Measurements from ENCODE around the gene PAX5. TPM values are rescaled to one million over a fixed set of nuclear protein-coding genes. Genes with fewer than 3 reads are reported as not detected.

The PAX5 gene
- total and polyA plus RNA-seq, 5 donors from 2014 or later, result 0.02 to 0.94 (median 0.15) TPM; not detected in 2

DNA sequence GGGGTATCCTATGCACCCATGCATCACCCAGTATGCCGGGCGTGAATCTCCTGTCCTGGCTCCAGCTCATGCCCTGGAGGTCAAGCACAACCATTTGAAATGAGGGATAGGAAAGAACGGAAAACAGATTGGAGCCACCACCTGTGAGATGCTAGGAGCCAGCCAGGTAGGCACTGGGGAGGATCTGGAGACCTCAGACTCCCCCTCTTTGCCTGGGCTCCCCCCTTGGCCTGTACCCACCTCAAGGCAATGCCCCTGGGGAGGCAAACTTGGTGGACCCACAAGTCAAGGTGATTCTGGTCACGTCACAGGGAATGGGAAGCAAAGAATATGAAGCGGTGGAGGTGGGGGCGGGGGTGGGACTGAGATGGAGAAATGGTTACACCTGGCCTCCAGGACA lies 92.6 kb downstream of the PAX5 start:
- H3K9me3 ChIP-seq (ENCODE audit: control insufficient read depth in 2 of 2, low read length in 2 of 2), result no peaks in the 10 kb centered on the region
- no peak for DNase-seq
- Mint-ChIP-seq H3K4me1 (no peaks in the 10 kb centered on the region), H3K27me3 (peaks cover 17% of the 10 kb centered on the region), H3K36me3 (no peaks in the 10 kb centered on the region), H3K4me3 (no peak overlapping the region), H3K27ac (no peak overlapping the region), H3K9me3 (no peaks in the 10 kb centered on the region)
- no peaks in the 10 kb centered on the region for H3K36me3 ChIP-seq (ENCODE audit: control insufficient read depth, insufficient read depth, low read length)
- H3K27me3 ChIP-seq (ENCODE audit: control insufficient read depth, insufficient read depth, low read length), result no peaks in the 10 kb centered on the region
- H3K27ac ChIP-seq (ENCODE audit: insufficient read depth, low read length, poor library complexity, severe bottlenecking), result no peak overlapping the region
- ATAC-seq (ENCODE audit: low read depth in 2 of 2), result no peak
- no peak overlapping the region for H3K4me3 ChIP-seq (ENCODE audit: low read depth, low read length)
- H3K4me1 ChIP-seq (ENCODE audit: control insufficient read depth, insufficient read depth, low read length, poor library complexity, severe bottlenecking), result no peaks in the 10 kb centered on the region

DNA sequence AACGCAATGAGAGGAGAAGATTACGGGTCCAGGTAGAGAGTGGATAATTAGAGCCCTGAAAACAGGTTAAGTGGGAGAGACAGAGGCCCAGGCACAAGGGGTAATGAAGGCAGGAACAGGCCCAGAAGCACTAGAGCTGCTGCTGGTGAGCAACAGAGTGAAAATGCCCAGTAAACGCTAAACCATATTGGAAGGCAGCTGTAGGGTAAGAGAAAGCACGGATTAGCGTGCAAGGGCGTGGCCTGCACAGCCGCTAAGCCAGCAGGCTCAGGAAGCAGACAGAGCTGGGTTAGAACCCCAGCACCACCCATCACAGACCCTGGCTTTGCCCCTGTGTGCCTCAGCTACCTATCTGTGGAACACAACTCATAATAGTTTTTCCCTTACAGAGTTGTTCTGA lies 93.2 kb downstream of the PAX5 start:
- Histone ChIP-seq H3K4me1 (ENCODE audit: control insufficient read depth, insufficient read depth, low read length, poor library complexity, severe bottlenecking) (no peaks in the 10 kb centered on the region), H3K27ac (ENCODE audit: insufficient read depth, low read length, poor library complexity, severe bottlenecking) (no peak overlapping the region), H3K36me3 (ENCODE audit: control insufficient read depth, insufficient read depth, low read length) (no peaks in the 10 kb centered on the region), H3K27me3 (ENCODE audit: control insufficient read depth, insufficient read depth, low read length) (no peaks in the 10 kb centered on the region), H3K4me3 (ENCODE audit: low read depth, low read length) (no peak overlapping the region), H3K9me3 (ENCODE audit: control insufficient read depth in 2 of 2, low read length in 2 of 2) (no peaks in the 10 kb centered on the region)
- no peaks in the 10 kb centered on the region for H3K9me3 Mint-ChIP-seq
- DNase-seq, result no peak
- no peak overlapping the region for H3K4me3 Mint-ChIP-seq
- H3K4me1 Mint-ChIP-seq, result no peaks in the 10 kb centered on the region
- no peaks in the 10 kb centered on the region for H3K36me3 Mint-ChIP-seq
- H3K27me3 Mint-ChIP-seq, result peaks cover 17% of the 10 kb centered on the region
- ATAC-seq (ENCODE audit: low read depth in 2 of 2), result no peak
- H3K27ac Mint-ChIP-seq, result no peak overlapping the region

DNA sequence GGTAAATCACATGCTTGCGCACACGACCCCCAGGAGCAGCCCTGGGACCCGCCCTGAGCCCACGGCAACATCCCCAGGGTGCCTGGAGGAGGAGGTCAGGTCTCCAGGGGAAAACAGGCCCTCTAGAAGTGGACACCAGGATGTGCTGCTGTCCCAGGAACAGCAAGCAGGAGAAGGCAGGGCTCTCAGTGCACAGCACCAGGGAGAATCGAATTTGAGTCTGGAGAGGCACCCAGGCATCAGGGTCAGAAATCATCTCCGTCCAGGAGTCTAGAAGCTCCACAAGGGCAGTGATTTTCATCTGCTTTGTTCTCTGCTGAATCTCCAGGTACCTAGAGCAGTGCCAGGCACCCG lies 93.6 kb downstream of the PAX5 start:
- Histone ChIP-seq H3K36me3 (ENCODE audit: control insufficient read depth, insufficient read depth, low read length) (no peaks in the 10 kb centered on the region), H3K4me3 (ENCODE audit: low read depth, low read length) (no peak overlapping the region), H3K27me3 (ENCODE audit: control insufficient read depth, insufficient read depth, low read length) (no peaks in the 10 kb centered on the region), H3K9me3 (ENCODE audit: control insufficient read depth in 2 of 2, low read length in 2 of 2) (no peaks in the 10 kb centered on the region), H3K27ac (ENCODE audit: insufficient read depth, low read length, poor library complexity, severe bottlenecking) (no peak overlapping the region), H3K4me1 (ENCODE audit: control insufficient read depth, insufficient read depth, low read length, poor library complexity, severe bottlenecking) (no peaks in the 10 kb centered on the region)
- Mint-ChIP-seq H3K9me3 (no peaks in the 10 kb centered on the region), H3K36me3 (no peaks in the 10 kb centered on the region), H3K4me3 (no peak overlapping the region), H3K4me1 (no peaks in the 10 kb centered on the region), H3K27me3 (peaks cover 18% of the 10 kb centered on the region), H3K27ac (no peak overlapping the region)
- DNase-seq (no peak), ATAC-seq (ENCODE audit: low read depth in 2 of 2) (no peak)

DNA sequence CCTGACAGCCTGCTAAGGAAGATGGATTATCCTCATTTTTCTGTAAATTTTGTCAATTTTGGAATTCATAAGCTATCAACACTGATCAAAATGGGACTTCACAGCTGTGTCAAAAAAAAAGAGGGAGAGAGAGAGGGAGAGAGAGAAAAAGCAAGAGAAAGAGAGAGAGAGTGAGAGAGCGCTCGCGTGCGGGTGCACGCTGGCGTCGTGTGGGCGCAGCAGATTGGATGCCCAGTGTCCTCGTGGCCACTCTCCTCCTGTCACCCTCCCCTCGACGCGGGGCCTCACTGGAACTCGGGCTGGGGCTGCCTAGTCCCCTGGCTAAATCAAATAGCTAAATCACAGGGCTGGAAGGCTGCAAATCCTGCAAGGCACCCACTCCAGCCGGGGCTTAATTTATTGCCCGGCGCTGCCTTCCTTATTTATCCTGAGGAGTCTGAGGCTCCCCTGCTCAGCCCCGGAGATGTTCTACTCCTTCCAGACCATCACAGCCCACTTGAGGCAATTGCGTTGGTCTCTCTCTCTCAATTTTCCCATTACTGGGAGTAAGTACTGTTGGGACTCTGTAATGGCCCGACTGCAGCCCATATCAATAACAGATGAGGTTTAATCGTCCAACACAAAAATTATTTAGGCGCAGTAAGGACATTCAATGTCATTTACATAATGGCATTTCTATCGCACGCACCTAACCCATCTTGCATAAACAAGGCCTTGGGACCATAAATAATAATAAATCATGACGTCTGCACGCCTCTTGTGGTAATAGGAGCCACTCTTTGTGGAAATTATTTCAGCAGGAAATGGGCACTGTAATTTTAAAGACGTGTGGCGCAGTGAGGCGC lies 94.2 kb downstream of the PAX5 start:
- Mint-ChIP-seq H3K4me1 (no peaks in the 10 kb centered on the region), H3K4me3 (no peak overlapping the region), H3K27ac (no peak overlapping the region), H3K36me3 (no peaks in the 10 kb centered on the region), H3K9me3 (no peaks in the 10 kb centered on the region), H3K27me3 (peaks cover 22% of the 10 kb centered on the region)
- Histone ChIP-seq H3K36me3 (ENCODE audit: control insufficient read depth, insufficient read depth, low read length) (no peaks in the 10 kb centered on the region), H3K27ac (ENCODE audit: insufficient read depth, low read length, poor library complexity, severe bottlenecking) (no peak overlapping the region), H3K9me3 (ENCODE audit: control insufficient read depth in 2 of 2, low read length in 2 of 2) (no peaks in the 10 kb centered on the region), H3K4me3 (ENCODE audit: low read depth, low read length) (no peak overlapping the region), H3K4me1 (ENCODE audit: control insufficient read depth, insufficient read depth, low read length, poor library complexity, severe bottlenecking) (no peaks in the 10 kb centered on the region), H3K27me3 (ENCODE audit: control insufficient read depth, insufficient read depth, low read length) (no peaks in the 10 kb centered on the region)
- DNase-seq, result no peak
- ATAC-seq (ENCODE audit: low read depth in 2 of 2), result no peak

DNA sequence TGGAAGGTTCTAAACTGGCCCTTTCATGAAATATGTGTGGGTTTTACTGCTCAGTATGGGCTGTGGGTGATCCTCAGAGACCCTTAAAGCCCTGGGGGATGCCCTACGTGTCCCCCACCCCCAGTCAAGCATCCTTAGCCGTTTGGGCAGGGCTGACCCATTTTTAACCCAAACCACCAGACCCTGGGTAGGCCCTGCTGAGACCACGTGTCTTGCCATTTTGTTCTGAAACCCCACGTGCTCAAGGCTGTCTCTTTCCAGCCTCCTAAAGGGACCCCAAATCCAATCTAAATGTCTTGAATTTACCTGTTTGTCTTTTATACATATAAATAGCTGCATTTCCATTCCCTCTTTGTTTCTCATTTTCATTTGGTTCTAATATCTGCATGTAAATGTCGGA lies 94.9 kb downstream of the PAX5 start:
- Mint-ChIP-seq H3K9me3 (no peaks in the 10 kb centered on the region), H3K27me3 (peaks cover 22% of the 10 kb centered on the region), H3K4me1 (no peaks in the 10 kb centered on the region), H3K27ac (no peak overlapping the region), H3K36me3 (no peaks in the 10 kb centered on the region), H3K4me3 (no peak overlapping the region)
- H3K9me3 ChIP-seq (ENCODE audit: control insufficient read depth in 2 of 2, low read length in 2 of 2), result no peaks in the 10 kb centered on the region
- no peak for DNase-seq
- H3K4me1 ChIP-seq (ENCODE audit: control insufficient read depth, insufficient read depth, low read length, poor library complexity, severe bottlenecking), result no peaks in the 10 kb centered on the region
- no peaks in the 10 kb centered on the region for H3K27me3 ChIP-seq (ENCODE audit: control insufficient read depth, insufficient read depth, low read length)
- no peak for ATAC-seq (ENCODE audit: low read depth in 2 of 2)
- no peak overlapping the region for H3K4me3 ChIP-seq (ENCODE audit: low read depth, low read length)
- no peak overlapping the region for H3K27ac ChIP-seq (ENCODE audit: insufficient read depth, low read length, poor library complexity, severe bottlenecking)
- no peaks in the 10 kb centered on the region for H3K36me3 ChIP-seq (ENCODE audit: control insufficient read depth, insufficient read depth, low read length)

DNA sequence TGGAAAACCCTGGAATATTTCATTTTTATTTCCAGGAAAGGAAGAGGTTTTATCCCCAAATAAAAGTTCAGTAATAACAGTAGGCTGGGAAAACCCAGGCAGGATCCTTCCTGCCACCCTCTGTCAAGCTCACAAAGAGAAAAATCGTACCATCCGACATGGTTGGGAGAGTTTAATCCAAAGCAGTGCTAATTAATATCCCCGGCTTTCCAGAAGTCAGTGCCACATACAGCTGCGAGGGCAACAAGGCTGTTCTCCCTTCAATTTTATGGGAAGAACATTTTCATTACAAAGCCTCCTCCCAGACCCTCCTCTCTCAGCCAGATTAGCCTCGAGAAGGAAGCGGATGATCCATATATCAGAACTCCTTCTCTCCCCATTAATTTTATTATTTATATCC lies 95.5 kb downstream of the PAX5 start:
- DNase-seq (no peak), ATAC-seq (ENCODE audit: low read depth in 2 of 2) (no peak)
- H3K27ac ChIP-seq (ENCODE audit: insufficient read depth, low read length, poor library complexity, severe bottlenecking), result no peak overlapping the region
- H3K4me3 ChIP-seq (ENCODE audit: low read depth, low read length), result no peak overlapping the region
- H3K27me3 ChIP-seq (ENCODE audit: control insufficient read depth, insufficient read depth, low read length), result no peaks in the 10 kb centered on the region
- no peaks in the 10 kb centered on the region for H3K4me1 Mint-ChIP-seq
- H3K36me3 Mint-ChIP-seq, result no peaks in the 10 kb centered on the region
- no peaks in the 10 kb centered on the region for H3K36me3 ChIP-seq (ENCODE audit: control insufficient read depth, insufficient read depth, low read length)
- H3K27me3 Mint-ChIP-seq, result peaks cover 22% of the 10 kb centered on the region
- no peaks in the 10 kb centered on the region for H3K9me3 Mint-ChIP-seq
- peak overlapping the region in 1 of 4 donors; percentile 65 for H3K4me3 Mint-ChIP-seq
- no peak overlapping the region for H3K27ac Mint-ChIP-seq
- no peaks in the 10 kb centered on the region for H3K4me1 ChIP-seq (ENCODE audit: control insufficient read depth, insufficient read depth, low read length, poor library complexity, severe bottlenecking)
- H3K9me3 ChIP-seq (ENCODE audit: control insufficient read depth in 2 of 2, low read length in 2 of 2), result no peaks in the 10 kb centered on the region

DNA sequence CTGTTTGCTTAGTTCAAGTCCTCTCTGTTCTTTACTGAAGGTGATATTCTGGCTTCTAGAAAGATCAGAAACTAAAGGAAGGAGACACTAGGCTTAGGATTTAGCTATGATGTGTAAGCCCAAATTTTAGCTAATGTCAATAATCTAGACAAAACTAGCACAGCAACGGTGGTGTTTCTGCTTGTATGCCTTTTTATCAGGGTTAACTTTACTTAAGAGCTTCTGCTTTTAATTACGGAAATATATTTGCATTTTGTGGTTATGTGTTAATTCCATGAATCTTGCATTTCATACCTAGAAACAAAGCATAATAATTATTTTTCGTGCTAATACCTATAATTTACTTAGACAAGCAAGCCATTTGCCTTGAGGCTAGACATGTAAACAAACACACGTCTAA lies 96.1 kb downstream of the PAX5 start:
- Histone ChIP-seq H3K27me3 (ENCODE audit: control insufficient read depth, insufficient read depth, low read length) (no peaks in the 10 kb centered on the region), H3K27ac (ENCODE audit: insufficient read depth, low read length, poor library complexity, severe bottlenecking) (no peak overlapping the region), H3K36me3 (ENCODE audit: control insufficient read depth, insufficient read depth, low read length) (no peaks in the 10 kb centered on the region), H3K9me3 (ENCODE audit: control insufficient read depth in 2 of 2, low read length in 2 of 2) (no peaks in the 10 kb centered on the region), H3K4me3 (ENCODE audit: low read depth, low read length) (no peak overlapping the region), H3K4me1 (ENCODE audit: control insufficient read depth, insufficient read depth, low read length, poor library complexity, severe bottlenecking) (no peaks in the 10 kb centered on the region)
- Mint-ChIP-seq H3K27me3 (peaks cover 16% of the 10 kb centered on the region), H3K4me1 (no peaks in the 10 kb centered on the region), H3K9me3 (peaks cover 0 to 1% (median 0%) of the 10 kb centered on the region in 7 donors), H3K27ac (no peak overlapping the region), H3K36me3 (no peaks in the 10 kb centered on the region), H3K4me3 (no peak overlapping the region)
- ATAC-seq (ENCODE audit: low read depth in 2 of 2) (no peak), DNase-seq (peak in 1 of 3 donors; percentile 11)

DNA sequence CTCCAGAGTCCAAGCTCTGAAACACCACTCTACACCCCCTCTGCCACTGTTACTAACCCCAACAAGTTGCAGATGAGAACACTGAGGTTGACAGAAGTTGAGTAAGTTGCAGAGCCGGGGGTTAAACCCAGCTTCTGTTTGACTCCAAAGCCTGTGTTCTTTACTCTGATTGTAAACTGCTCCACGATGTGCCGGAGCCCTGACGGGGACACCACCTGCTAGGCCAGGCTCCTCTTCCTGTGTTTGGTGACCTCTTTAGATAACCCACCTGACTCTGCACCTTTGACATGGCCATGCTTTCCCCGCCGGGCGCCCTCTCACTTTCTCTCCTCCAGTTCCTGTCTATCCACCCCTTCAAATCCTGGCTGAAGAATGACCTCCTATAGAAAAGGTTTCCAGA lies 96.7 kb downstream of the PAX5 start:
- ATAC-seq (ENCODE audit: low read depth in 2 of 2), result no peak
- Histone ChIP-seq H3K36me3 (ENCODE audit: control insufficient read depth, insufficient read depth, low read length) (no peaks in the 10 kb centered on the region), H3K4me1 (ENCODE audit: control insufficient read depth, insufficient read depth, low read length, poor library complexity, severe bottlenecking) (no peaks in the 10 kb centered on the region), H3K27ac (ENCODE audit: insufficient read depth, low read length, poor library complexity, severe bottlenecking) (no peak overlapping the region), H3K9me3 (ENCODE audit: control insufficient read depth in 2 of 2, low read length in 2 of 2) (no peaks in the 10 kb centered on the region), H3K4me3 (ENCODE audit: low read depth, low read length) (no peak overlapping the region), H3K27me3 (ENCODE audit: control insufficient read depth, insufficient read depth, low read length) (no peaks in the 10 kb centered on the region)
- H3K27me3 Mint-ChIP-seq, result peaks cover 14% of the 10 kb centered on the region
- peaks cover 0 to 1% (median under 1%) of the 10 kb centered on the region in 7 donors for H3K9me3 Mint-ChIP-seq
- peak overlapping the region in 1 of 3 donors; percentile 29 for H3K27ac Mint-ChIP-seq
- H3K4me3 Mint-ChIP-seq, result no peak overlapping the region
- H3K4me1 Mint-ChIP-seq, result no peaks in the 10 kb centered on the region
- DNase-seq, result no peak
- H3K36me3 Mint-ChIP-seq, result no peaks in the 10 kb centered on the region

Data from CD4-positive, CD25-positive, alpha-beta regulatory T cell (primary cell).